HCT116 (cell line): ENCODE results near the gene OOSP1. TPM values are rescaled to one million over a fixed set of nuclear protein-coding genes. Genes with fewer than 3 reads are reported as not detected.

Experiments used
- ATAC-seq: fragments of 200-7000 bp; cut with Tn5 transposase; 2 replicates; pipeline ENCODE4 v1.9.1; 2020; ENCODE audit warnings: mild to moderate bottlenecking, moderate library complexity
- BruUV-seq: library from RNA; stranded (reverse); fragments of 400-500 nt; replicated peaks from 2 replicates; lab custom pipeline; 2021; lab: Mats Ljungman, UMichigan
- CTCF ChIA-PET: fragments of 300-600 bp; sonication (Branson Sonifier 250); formaldehyde crosslinking; loops from one replicate; lab custom pipeline; 2021; ENCODE audit warnings: antibody characterized with exemption; lab: Charles Lee
- POLR2A ChIA-PET: fragments of 300-600, 350-600 bp; sonication (Branson Sonifier 250); formaldehyde crosslinking; loops from one replicate; lab custom pipeline; 2021; ENCODE audit warnings: antibody characterized with exemption; lab: Charles Lee
- RAD21 ChIA-PET, 2 experiments: fragments of 300-600 bp; sonication (Branson Sonifier 250); formaldehyde crosslinking; loops; one replicate each; lab custom pipeline; 2023; ENCODE audit warnings: low total read pairs in 2 of 2; ENCODE audit not compliant: uncharacterized antibody in 2 of 2, unreplicated experiment in 2 of 2, low non-redundant PET in 1 of 2; lab: Charles Lee
- DNase-seq: peaks from one replicate; pipeline ENCODE4 v3.0.0-alpha.2; 2010; ENCODE audit warnings: low read depth, low spot score
- H2AFZ ChIP-seq: fragments of 200-600 bp; shearing (Covaris generic), sonication (generic); 2 replicates; pipeline ENCODE4 v1.6.1; 2017; ENCODE audit warnings: low read depth, mixed run types, mixed read lengths, antibody characterized with exemption, low read length; ENCODE audit not compliant: poor library complexity, severe bottlenecking
- H3K27ac ChIP-seq: 2 replicates; pipeline ENCODE4 v1.5.1; 2012; ENCODE audit warnings: low read depth, low read length
- H3K27me3 ChIP-seq: fragments of 200-600 bp; sonication (generic); 2 replicates; pipeline ENCODE4 v1.6.1; 2016; ENCODE audit warnings: mixed run types, low read length, mixed read lengths; ENCODE audit not compliant: insufficient read depth
- H3K36me3 ChIP-seq, 2 experiments: fragments of 200-500 bp in 1 of 2; fragments of 200-600 bp in 1 of 2; sonication (Bioruptor generic) in 1 of 2; sonication (generic) in 1 of 2; 2 replicates each; pipeline versions ENCODE4 v1.5.1 to v1.6.1; 2014 to 2016; ENCODE audit warnings: low read length in 2 of 2, inconsistent platforms in 1 of 2, mixed read lengths in 1 of 2, mixed run types in 1 of 2; ENCODE audit not compliant: insufficient read depth in 2 of 2, control insufficient read depth in 1 of 2
- H3K4me1 ChIP-seq, 2 experiments: fragments of 200-600 bp in 1 of 2; sonication (generic) in 1 of 2; 2 replicates each; pipeline versions ENCODE4 v1.5.1 to v1.6.1; 2012 to 2017; ENCODE audit warnings: low read length in 2 of 2, inconsistent platforms in 1 of 2, mild to moderate bottlenecking in 1 of 2, mixed read lengths in 1 of 2, mixed run types in 1 of 2, moderate library complexity in 1 of 2; ENCODE audit not compliant: insufficient read depth in 2 of 2, control insufficient read depth in 1 of 2
- H3K4me2 ChIP-seq: fragments of 200-600 bp; sonication (generic); 2 replicates; pipeline ENCODE4 v1.6.1; 2017; ENCODE audit warnings: mixed run types, low read length, mixed read lengths
- H3K4me3 ChIP-seq, 2 experiments: fragments of 200-600 bp in 1 of 2; sonication (generic) in 1 of 2; replicated peaks in 1 of 2; 2 replicates each; pipeline ENCODE4 v1.5.1; 2011 to 2016; ENCODE audit warnings: low read length in 2 of 2, control low read depth in 1 of 2, low read depth in 1 of 2, mild to moderate bottlenecking in 1 of 2, mixed read lengths in 1 of 2, mixed run types in 1 of 2
- H3K79me2 ChIP-seq: fragments of 200-600 bp; sonication (generic); 2 replicates; pipeline ENCODE4 v1.6.1; 2017; ENCODE audit warnings: mild to moderate bottlenecking, mixed run types, low read length, moderate library complexity, mixed read lengths; ENCODE audit not compliant: insufficient read depth
- H3K9ac ChIP-seq: fragments of 200-600 bp; sonication (generic); 2 replicates; pipeline ENCODE4 v1.6.1; 2016; ENCODE audit warnings: low read length, mixed read lengths
- H3K9me2 ChIP-seq: fragments of 200-600 bp; sonication (generic), shearing (Covaris generic); 2 replicates; pipeline ENCODE4 v1.6.1; 2017; ENCODE audit warnings: mixed run types, mild to moderate bottlenecking, moderate library complexity; ENCODE audit not compliant: insufficient read depth
- H3K9me3 ChIP-seq, 2 experiments: fragments of 200-500 bp in 1 of 2; fragments of 200-600 bp in 1 of 2; sonication (Bioruptor generic) in 1 of 2; sonication (generic) in 1 of 2; 2 replicates each; pipeline ENCODE4 v1.6.1; 2014 to 2017; ENCODE audit warnings: low read length in 2 of 2, mixed read lengths in 2 of 2, inconsistent platforms in 1 of 2, low read depth in 1 of 2, mild to moderate bottlenecking in 1 of 2, mixed run types in 1 of 2, moderate library complexity in 1 of 2; ENCODE audit not compliant: control insufficient read depth in 1 of 2, insufficient read depth in 1 of 2
- H4K20me1 ChIP-seq: fragments of 200-600 bp; sonication (generic), shearing (Covaris generic); 2 replicates; pipeline ENCODE4 v1.6.1; 2017; ENCODE audit warnings: mixed run types, mild to moderate bottlenecking, moderate library complexity; ENCODE audit not compliant: insufficient read depth
- CBX3 ChIP-seq: IDR thresholded peaks from 2 replicates; pipeline ENCODE4 v1.6.1; 2012; ENCODE audit warnings: low read depth
- ELF1 ChIP-seq: IDR thresholded peaks from 2 replicates; pipeline ENCODE4 v1.6.1; 2012; ENCODE audit warnings: low read depth, borderline replicate concordance
- EZH2 ChIP-seq: fragments of 200-600 bp; sonication (generic); IDR thresholded peaks from 2 replicates; pipeline ENCODE4 v1.6.1; 2017; ENCODE audit warnings: antibody characterized with exemption, mixed run types
- EZH2phosphoT487 ChIP-seq: fragments of 200-600 bp; IDR thresholded peaks from 2 replicates; pipeline ENCODE4 v1.6.1; 2018; ENCODE audit warnings: antibody characterized with exemption, borderline replicate concordance
- JUND ChIP-seq: IDR thresholded peaks from 2 replicates; pipeline ENCODE4 v1.6.1; 2012
- POLR2AphosphoS5 ChIP-seq: IDR thresholded peaks from 2 replicates; pipeline ENCODE4 v1.6.1; 2011; ENCODE audit warnings: mild to moderate bottlenecking, low read depth, low read length, moderate library complexity
- RAD21 ChIP-seq: IDR thresholded peaks from 2 replicates; pipeline ENCODE4 v1.6.1; 2012; ENCODE audit warnings: low read depth, mild to moderate bottlenecking
- SIN3A ChIP-seq: IDR thresholded peaks from 2 replicates; pipeline ENCODE4 v1.6.1; 2012; ENCODE audit warnings: low read depth
- SP1 ChIP-seq: IDR thresholded peaks from 2 replicates; pipeline ENCODE4 v1.6.1; 2012; ENCODE audit warnings: low read depth
- ZFX ChIP-seq: fragments of 450-650 bp; IDR thresholded peaks from 2 replicates; pipeline ENCODE4 v1.6.1; 2017
- ZNF274 ChIP-seq: fragments of 200-500 bp; sonication (Bioruptor generic); IDR thresholded peaks from 2 replicates; pipeline ENCODE4 v1.6.1; 2014; ENCODE audit warnings: mild to moderate bottlenecking, low read depth, low read length, inconsistent platforms
- intact Hi-C: fragments of 100-400 bp; cut with micrococcal nuclease; formaldehyde crosslinking; loops from 2 replicates; pipeline ENCODE4 v1.10.0; 2022
- total RNA-seq: library from RNA; stranded (reverse); gene quantifications from one replicate; pipeline ENCODE4 v1.2.1, GENCODE V29; 2021; ENCODE audit not compliant: unreplicated experiment
- TF ChIP-seq, protein P1 (sequence below), 3 experiments: fragments of 200-600 bp in 1 of 3; sonication (generic) in 1 of 3; IDR thresholded peaks in 2 of 3; conservative IDR thresholded peaks in 1 of 3; 2 replicates each; pipeline ENCODE4 v1.5.1; 2012 to 2017; ENCODE audit warnings: low read depth in 2 of 3, low read length in 2 of 3, antibody characterized with exemption in 1 of 3, borderline replicate concordance in 1 of 3, control low read depth in 1 of 3, mild to moderate bottlenecking in 1 of 3, mixed read lengths in 1 of 3, mixed run types in 1 of 3, moderate library complexity in 1 of 3; ENCODE audit not compliant: insufficient read depth in 1 of 3
- TF ChIP-seq, protein P2 (sequence below): IDR thresholded peaks from 2 replicates; pipeline ENCODE4 v1.6.1; 2011; ENCODE audit warnings: mild to moderate bottlenecking, low read length, moderate library complexity; ENCODE audit not compliant: insufficient replicate concordance; ENCODE audit errors: extremely low read depth

Gene OOSP1
- total RNA-seq, 1 experiment from 2014 or later: not detected

DNA sequence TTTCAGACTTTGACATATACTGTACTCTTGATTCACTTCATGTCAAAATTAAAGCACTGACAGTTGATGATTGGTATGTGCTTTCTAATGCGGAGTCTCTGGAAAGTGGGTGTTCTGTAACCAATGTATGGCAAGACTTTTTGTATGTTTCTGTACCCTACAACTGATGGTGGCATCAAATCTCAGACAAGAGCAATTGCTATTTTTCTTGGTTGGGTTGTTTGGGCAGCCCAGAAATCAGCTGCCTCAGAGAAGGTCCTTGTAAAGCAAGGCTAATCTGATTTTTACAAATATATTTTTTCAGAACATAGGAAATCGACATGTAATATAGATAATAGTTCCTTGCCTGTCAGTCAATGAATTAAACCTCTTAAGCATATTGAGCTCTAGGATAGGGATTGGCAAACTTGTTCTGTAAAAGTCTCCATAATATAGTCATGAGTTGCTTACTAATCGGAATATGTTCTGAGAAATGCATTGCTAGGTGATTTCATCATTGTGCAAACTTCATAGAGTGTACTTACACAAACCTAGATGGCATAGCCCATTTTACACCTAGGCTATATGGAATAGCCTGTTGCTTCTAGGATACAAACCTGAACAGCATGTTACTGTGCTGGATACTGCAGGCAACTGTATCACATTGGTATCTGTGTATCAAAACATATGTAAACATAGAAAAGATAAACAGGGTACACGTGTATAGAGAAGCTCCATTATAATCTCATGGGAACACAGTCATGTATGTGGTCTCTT is 15.4 kb downstream of the OOSP1 start:
- H3K4me1 ChIP-seq: 0 out of 4 replicates have a peak, but pooled peaks cover 0 to 3% of the 10 kb centered on the region in 2 experiments
- H3K79me2 ChIP-seq: no peaks in the 10 kb centered on the region
- H2AFZ ChIP-seq: no peak overlapping the region
- intact Hi-C loops: no loop called here
- no peaks in the 10 kb centered on the region for H3K9me3 ChIP-seq
- H3K36me3 ChIP-seq: no peaks in the 10 kb centered on the region
- H3K9ac ChIP-seq: no peak overlapping the region
- no TSS peak for BruUV-seq
- DNase-seq: no peak
- ChIA-PET POLR2A (no interaction called here), CTCF (interaction anchor here (1.0 kb wide), 1 partner anchor 169 kb away, joined by 3 read pairs; no protein-coding TSS in a partner anchor), RAD21 (no interaction called here)
- no peaks in the 10 kb centered on the region for H4K20me1 ChIP-seq
- H3K9me2 ChIP-seq: no peaks in the 10 kb centered on the region
- H3K27ac ChIP-seq: no peak overlapping the region
- H3K4me2 ChIP-seq: no peak overlapping the region
- TF ChIP-seq JUND: no peak
- no peak for TF ChIP-seq POLR2AphosphoS5
- no peak for TF ChIP-seq EZH2
- TF ChIP-seq, protein P1, sequence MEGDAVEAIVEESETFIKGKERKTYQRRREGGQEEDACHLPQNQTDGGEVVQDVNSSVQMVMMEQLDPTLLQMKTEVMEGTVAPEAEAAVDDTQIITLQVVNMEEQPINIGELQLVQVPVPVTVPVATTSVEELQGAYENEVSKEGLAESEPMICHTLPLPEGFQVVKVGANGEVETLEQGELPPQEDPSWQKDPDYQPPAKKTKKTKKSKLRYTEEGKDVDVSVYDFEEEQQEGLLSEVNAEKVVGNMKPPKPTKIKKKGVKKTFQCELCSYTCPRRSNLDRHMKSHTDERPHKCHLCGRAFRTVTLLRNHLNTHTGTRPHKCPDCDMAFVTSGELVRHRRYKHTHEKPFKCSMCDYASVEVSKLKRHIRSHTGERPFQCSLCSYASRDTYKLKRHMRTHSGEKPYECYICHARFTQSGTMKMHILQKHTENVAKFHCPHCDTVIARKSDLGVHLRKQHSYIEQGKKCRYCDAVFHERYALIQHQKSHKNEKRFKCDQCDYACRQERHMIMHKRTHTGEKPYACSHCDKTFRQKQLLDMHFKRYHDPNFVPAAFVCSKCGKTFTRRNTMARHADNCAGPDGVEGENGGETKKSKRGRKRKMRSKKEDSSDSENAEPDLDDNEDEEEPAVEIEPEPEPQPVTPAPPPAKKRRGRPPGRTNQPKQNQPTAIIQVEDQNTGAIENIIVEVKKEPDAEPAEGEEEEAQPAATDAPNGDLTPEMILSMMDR (IDR thresholded peaks at IDR 0.05 in 2 of 3, conservative IDR thresholded peaks at IDR 0.05 in 1 of 3; ENCODE audit: borderline replicate concordance in 1 of 3, insufficient read depth in 1 of 3, low read depth in 2 of 3, low read length in 2 of 3): no peak
- TF ChIP-seq, protein P2, sequence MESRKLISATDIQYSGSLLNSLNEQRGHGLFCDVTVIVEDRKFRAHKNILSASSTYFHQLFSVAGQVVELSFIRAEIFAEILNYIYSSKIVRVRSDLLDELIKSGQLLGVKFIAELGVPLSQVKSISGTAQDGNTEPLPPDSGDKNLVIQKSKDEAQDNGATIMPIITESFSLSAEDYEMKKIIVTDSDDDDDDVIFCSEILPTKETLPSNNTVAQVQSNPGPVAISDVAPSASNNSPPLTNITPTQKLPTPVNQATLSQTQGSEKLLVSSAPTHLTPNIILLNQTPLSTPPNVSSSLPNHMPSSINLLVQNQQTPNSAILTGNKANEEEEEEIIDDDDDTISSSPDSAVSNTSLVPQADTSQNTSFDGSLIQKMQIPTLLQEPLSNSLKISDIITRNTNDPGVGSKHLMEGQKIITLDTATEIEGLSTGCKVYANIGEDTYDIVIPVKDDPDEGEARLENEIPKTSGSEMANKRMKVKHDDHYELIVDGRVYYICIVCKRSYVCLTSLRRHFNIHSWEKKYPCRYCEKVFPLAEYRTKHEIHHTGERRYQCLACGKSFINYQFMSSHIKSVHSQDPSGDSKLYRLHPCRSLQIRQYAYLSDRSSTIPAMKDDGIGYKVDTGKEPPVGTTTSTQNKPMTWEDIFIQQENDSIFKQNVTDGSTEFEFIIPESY: no peak
- no peak for TF ChIP-seq EZH2phosphoT487
- no peak for TF ChIP-seq SIN3A
- TF ChIP-seq ELF1: no peak
- no peak for TF ChIP-seq SP1
- TF ChIP-seq ZFX: no peak
- TF ChIP-seq CBX3: no peak
- no peak for TF ChIP-seq ZNF274
- TF ChIP-seq RAD21: no peak
- TF ChIP-seq, all 23 proteins: peak for 0
- Histone ChIP-seq H3K4me3 (no peak overlapping the region), H3K27me3 (no peaks in the 10 kb centered on the region)
- no peak for ATAC-seq
